Activated CD4-positive, alpha-beta T cell treated with anti-CD3 and anti-CD28 coated beads, Interleukin-2, amount 10 ng/mL, durations not matched to agents 24 days and 14 days (primary cell): Measurements from ENCODE around the gene AK4. TPM values are rescaled to one million over a fixed set of nuclear protein-coding genes. Genes with fewer than 3 reads are reported as not detected.
"Not testable (repeated sequence)": the region's sequence is repeated elsewhere in the genome, so short reads cannot be mapped to it uniquely, and the experiment has no call there.

Experiments used
- DNase-seq: peaks from one replicate; pipeline ENCODE4 v3.0.0; 2022
- H3K27ac Mint-ChIP-seq: one replicate; pipeline ENCODE4 v1.8.0; 2022; ENCODE audit warnings: mild to moderate bottlenecking, mixed read lengths
- H3K27me3 Mint-ChIP-seq: one replicate; pipeline ENCODE4 v1.8.0; 2022; ENCODE audit warnings: mixed read lengths
- H3K36me3 Mint-ChIP-seq: one replicate; pipeline ENCODE4 v1.8.0; 2022; ENCODE audit warnings: low read depth, mild to moderate bottlenecking, mixed read lengths
- H3K4me1 Mint-ChIP-seq: one replicate; pipeline ENCODE4 v1.8.0; 2021; ENCODE audit warnings: mixed read lengths
- H3K4me3 Mint-ChIP-seq: one replicate; pipeline ENCODE4 v1.8.0; 2022; ENCODE audit warnings: mild to moderate bottlenecking, moderate library complexity, mixed read lengths
- H3K9me3 Mint-ChIP-seq: one replicate; pipeline ENCODE4 v1.8.0; 2021; ENCODE audit warnings: mixed read lengths
- intact Hi-C: fragments of 100-400 bp; cut with micrococcal nuclease; formaldehyde crosslinking; loops from one replicate; pipeline ENCODE4 v1.15.1; 2023
- total RNA-seq: library from RNA; stranded (reverse); gene quantifications from 2 replicates; pipeline ENCODE4 v1.2.3, GENCODE V29; 2022

Gene AK4
- 135 and 138 TPM in 2 replicates for total RNA-seq

DNA sequence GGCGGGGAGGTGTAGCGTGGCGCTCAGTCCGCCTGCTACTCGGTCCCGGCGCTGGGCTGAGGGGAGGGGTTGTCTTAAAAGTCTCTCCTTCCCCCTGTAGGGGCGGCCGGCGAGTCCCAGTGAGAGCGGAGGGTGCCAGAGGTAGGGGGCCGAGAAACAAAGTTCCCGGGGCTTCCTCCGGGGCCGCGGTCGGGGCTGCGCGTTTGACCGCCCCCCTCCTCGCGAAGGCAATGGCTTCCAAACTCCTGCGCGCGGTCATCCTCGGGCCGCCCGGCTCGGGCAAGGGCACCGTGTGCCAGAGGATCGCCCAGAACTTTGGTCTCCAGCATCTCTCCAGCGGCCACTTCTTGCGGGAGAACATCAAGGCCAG is at the start of gene AK4:
Gene AK4 (plus strand): TSS at position 26 of the 370 bp plus-strand sequence. CDS start 205 bp downstream, at position 231.
- intact Hi-C loops = loop anchor here (1.0 to 10.0 kb wide), 5 partner anchors 65 to 271 kb away; partner anchors contain the start of gene JAK1
- H3K9me3 Mint-ChIP-seq, DNase-seq: not testable (repeated sequence)
- peaks cover 28% of the 10 kb centered on the region for H3K36me3 Mint-ChIP-seq
- H3K4me1 Mint-ChIP-seq = peaks cover 39% of the 10 kb centered on the region
- H3K27me3 Mint-ChIP-seq = peaks cover 13% of the 10 kb centered on the region
- H3K4me3 Mint-ChIP-seq = peak within 1 kb of the TSS; percentile 93
- H3K27ac Mint-ChIP-seq = peak within 1 kb of the TSS; percentile 96

DNA sequence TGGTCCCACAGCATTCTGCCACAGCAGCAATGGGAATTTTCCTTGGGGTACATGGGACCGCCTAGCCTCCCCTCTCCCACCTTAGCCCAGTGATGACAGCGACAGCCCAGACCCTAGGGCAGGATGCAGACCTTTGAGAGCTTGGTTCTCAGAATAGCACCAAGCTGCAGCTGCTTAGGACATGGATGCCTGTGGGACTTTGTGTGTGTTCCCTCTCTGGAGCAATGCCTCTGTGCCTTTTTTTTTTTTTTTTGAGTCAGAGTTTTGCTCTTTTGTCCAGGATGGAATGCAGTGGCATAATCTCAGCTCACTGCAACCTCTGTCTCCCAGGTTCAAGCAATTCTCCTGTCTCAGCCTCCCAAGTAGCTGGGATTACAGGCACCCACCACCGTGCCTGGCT is 44.2 kb upstream of the AK4 start:
- H3K27ac Mint-ChIP-seq = no peak overlapping the region
- peaks cover 14% of the 10 kb centered on the region for H3K27me3 Mint-ChIP-seq
- H3K9me3 Mint-ChIP-seq = peaks cover 8% of the 10 kb centered on the region
- DNase-seq = no peak
- no peaks in the 10 kb centered on the region for H3K4me1 Mint-ChIP-seq
- no peak overlapping the region for H3K4me3 Mint-ChIP-seq
- intact Hi-C loops = no loop called here
- no peaks in the 10 kb centered on the region for H3K36me3 Mint-ChIP-seq

DNA sequence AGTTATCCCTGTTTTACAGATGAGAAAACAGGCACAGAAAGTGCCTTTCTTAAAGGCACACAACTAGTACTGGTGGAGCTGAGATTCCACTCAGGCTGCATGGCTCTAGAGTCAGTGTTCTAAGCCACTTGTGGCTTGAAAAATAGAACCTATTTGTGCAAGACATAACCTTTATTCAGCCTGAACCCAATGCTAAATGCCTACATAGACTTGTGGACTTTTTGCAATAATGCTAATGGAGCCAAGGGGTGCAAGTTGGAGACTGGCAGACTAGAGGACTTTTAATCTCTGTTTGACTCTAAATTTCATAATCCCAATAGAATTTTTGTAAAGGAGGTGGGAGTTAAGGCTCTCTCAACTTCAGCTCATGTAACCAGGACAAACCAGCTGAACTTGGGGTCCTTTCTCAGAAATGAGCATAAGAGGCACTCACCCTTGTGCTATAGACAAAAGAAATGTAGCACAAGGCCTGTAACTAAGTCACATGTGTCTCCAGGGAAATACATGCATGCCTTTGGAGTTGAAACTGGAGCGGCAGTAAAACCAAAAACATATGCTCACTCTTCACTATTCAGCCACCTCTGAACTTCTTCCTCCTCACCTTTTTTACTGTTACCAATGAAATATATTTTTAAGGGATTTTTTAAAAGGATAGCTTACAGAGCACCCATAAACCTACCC is 43.0 kb upstream of the AK4 start:
- intact Hi-C loops = no loop called here
- DNase-seq = no peak
- Mint-ChIP-seq H3K27me3 (peaks cover 15% of the 10 kb centered on the region), H3K36me3 (no peaks in the 10 kb centered on the region), H3K4me3 (no peak overlapping the region), H3K27ac (no peak overlapping the region), H3K9me3 (peaks cover 8% of the 10 kb centered on the region), H3K4me1 (no peaks in the 10 kb centered on the region)

GRCh38 chr1:65105596-65105995 is 42.4 kb upstream of the AK4 start:
- no peak overlapping the region for H3K4me3 Mint-ChIP-seq
- DNase-seq = no peak
- peaks cover 8% of the 10 kb centered on the region for H3K9me3 Mint-ChIP-seq
- intact Hi-C loops = no loop called here
- H3K27ac Mint-ChIP-seq = no peak overlapping the region
- H3K4me1 Mint-ChIP-seq = no peaks in the 10 kb centered on the region
- peaks cover 15% of the 10 kb centered on the region for H3K27me3 Mint-ChIP-seq
- no peaks in the 10 kb centered on the region for H3K36me3 Mint-ChIP-seq

- no peaks in the 10 kb centered on the region for H3K36me3 Mint-ChIP-seq
- H3K4me1 Mint-ChIP-seq = no peaks in the 10 kb centered on the region
- no peak overlapping the region for H3K27ac Mint-ChIP-seq
- H3K27me3 Mint-ChIP-seq = peaks cover 22% of the 10 kb centered on the region
- DNase-seq = no peak
- no peak overlapping the region for H3K4me3 Mint-ChIP-seq
- H3K9me3 Mint-ChIP-seq = peaks cover 2% of the 10 kb centered on the region
- intact Hi-C loops = no loop called here
Measured at GRCh38 chr1:65108025-65108642, 39.9 kb upstream of the AK4 start.

DNA sequence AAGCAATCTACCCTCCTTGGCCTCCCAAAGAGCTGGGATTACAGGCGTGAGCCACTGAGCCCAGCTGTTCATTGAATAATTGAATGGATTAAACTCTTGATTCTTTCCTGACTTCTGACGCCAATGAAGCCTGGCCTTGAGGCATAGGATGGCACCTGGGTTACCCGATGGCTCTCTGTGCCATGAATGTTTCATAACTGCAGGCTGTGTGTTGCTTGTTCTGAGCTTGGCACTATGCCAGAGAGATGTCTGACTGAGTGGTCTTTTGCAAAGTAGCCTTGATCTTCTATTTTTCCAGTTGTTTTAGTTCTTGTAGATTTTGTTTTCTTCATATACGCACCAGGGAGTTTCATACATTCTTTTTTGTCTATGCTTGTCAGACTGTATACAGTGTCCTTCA is 38.5 kb upstream of the AK4 start:
- Mint-ChIP-seq H3K27ac (no peak overlapping the region), H3K4me3 (no peak overlapping the region), H3K27me3 (peaks cover 22% of the 10 kb centered on the region), H3K36me3 (no peaks in the 10 kb centered on the region), H3K9me3 (no peaks in the 10 kb centered on the region), H3K4me1 (no peaks in the 10 kb centered on the region)
- DNase-seq = no peak
- intact Hi-C loops = no loop called here

- H3K9me3 Mint-ChIP-seq = no peaks in the 10 kb centered on the region
- no peak overlapping the region for H3K4me3 Mint-ChIP-seq
- peaks cover 12% of the 10 kb centered on the region for H3K27me3 Mint-ChIP-seq
- H3K4me1 Mint-ChIP-seq = no peaks in the 10 kb centered on the region
- DNase-seq = no peak
- no peaks in the 10 kb centered on the region for H3K36me3 Mint-ChIP-seq
- intact Hi-C loops = no loop called here
- H3K27ac Mint-ChIP-seq = no peak overlapping the region
Measured at GRCh38 chr1:65112811-65113210, 35.2 kb upstream of the AK4 start.

- peaks cover 10% of the 10 kb centered on the region for H3K27me3 Mint-ChIP-seq
- H3K4me3 Mint-ChIP-seq = no peak overlapping the region
- intact Hi-C loops = no loop called here
- no peaks in the 10 kb centered on the region for H3K4me1 Mint-ChIP-seq
- DNase-seq = no peak
- H3K9me3 Mint-ChIP-seq = no peaks in the 10 kb centered on the region
- no peak overlapping the region for H3K27ac Mint-ChIP-seq
- H3K36me3 Mint-ChIP-seq = no peaks in the 10 kb centered on the region
Measured at GRCh38 chr1:65113298-65113697, 34.7 kb upstream of the AK4 start.

- Mint-ChIP-seq H3K9me3 (no peaks in the 10 kb centered on the region), H3K4me1 (no peaks in the 10 kb centered on the region), H3K36me3 (no peaks in the 10 kb centered on the region), H3K27ac (no peak overlapping the region), H3K27me3 (peaks cover 9% of the 10 kb centered on the region), H3K4me3 (no peak overlapping the region)
- intact Hi-C loops = no loop called here
- no peak for DNase-seq
Measured at GRCh38 chr1:65114322-65114721, 33.7 kb upstream of the AK4 start.

DNA sequence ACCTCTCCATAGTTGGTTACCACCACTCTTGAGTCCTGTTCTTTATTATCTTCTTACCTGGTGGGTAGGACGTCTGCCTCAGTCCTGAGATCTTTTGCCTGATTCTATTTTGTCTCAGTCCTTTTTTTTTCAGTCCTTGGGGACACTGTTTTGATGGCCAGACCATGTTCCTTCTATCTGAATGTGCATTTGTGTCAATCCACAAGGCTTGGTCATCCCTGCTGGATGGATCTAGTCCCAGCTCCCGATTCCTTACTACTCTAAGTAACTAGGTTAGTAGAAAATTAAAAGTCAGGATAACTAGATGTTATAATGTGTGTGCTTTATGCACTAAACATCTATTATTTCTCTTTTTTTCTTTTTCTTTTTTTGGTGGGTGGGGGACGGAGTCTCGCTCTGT is 28.1 kb upstream of the AK4 start:
- H3K9me3 Mint-ChIP-seq = no peaks in the 10 kb centered on the region
- no peak overlapping the region for H3K4me3 Mint-ChIP-seq
- DNase-seq = no peak
- H3K36me3 Mint-ChIP-seq = no peaks in the 10 kb centered on the region
- intact Hi-C loops = no loop called here
- H3K27ac Mint-ChIP-seq = no peak overlapping the region
- H3K4me1 Mint-ChIP-seq = no peaks in the 10 kb centered on the region
- peaks cover 16% of the 10 kb centered on the region for H3K27me3 Mint-ChIP-seq

DNA sequence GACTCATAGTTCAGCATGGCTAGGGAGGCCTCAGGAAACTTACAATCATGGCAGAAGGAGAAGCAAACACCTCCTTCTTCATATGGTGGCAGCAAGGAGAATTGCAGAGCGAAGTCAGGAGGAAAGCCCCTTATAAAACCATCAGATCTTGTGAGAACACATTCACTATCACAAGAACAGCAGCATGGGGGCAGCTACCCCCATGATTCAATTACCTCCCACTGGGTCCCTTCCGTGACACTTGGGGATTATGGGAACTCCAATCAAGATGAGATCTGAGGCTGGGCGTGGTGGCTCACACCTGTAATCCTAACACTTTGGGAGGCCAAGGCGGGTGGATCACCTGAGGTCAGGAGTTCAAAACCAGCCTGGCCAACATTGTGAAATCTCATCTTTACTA is 18.9 kb upstream of the AK4 start:
- intact Hi-C loops, H3K9me3 Mint-ChIP-seq, H3K4me3 Mint-ChIP-seq, H3K36me3 Mint-ChIP-seq, H3K4me1 Mint-ChIP-seq, H3K27ac Mint-ChIP-seq, DNase-seq: not testable (repeated sequence)
- H3K27me3 Mint-ChIP-seq = peaks cover 17% of the 10 kb centered on the region

GRCh38 chr1:65138524-65138923 is 9.5 kb upstream of the AK4 start:
- peaks cover 17% of the 10 kb centered on the region for H3K27me3 Mint-ChIP-seq
- no peaks in the 10 kb centered on the region for H3K9me3 Mint-ChIP-seq
- H3K27ac Mint-ChIP-seq = no peak overlapping the region
- peaks cover 4% of the 10 kb centered on the region for H3K4me1 Mint-ChIP-seq
- H3K4me3 Mint-ChIP-seq = no peak overlapping the region
- intact Hi-C loops = no loop called here
- no peak for DNase-seq
- no peaks in the 10 kb centered on the region for H3K36me3 Mint-ChIP-seq

DNA sequence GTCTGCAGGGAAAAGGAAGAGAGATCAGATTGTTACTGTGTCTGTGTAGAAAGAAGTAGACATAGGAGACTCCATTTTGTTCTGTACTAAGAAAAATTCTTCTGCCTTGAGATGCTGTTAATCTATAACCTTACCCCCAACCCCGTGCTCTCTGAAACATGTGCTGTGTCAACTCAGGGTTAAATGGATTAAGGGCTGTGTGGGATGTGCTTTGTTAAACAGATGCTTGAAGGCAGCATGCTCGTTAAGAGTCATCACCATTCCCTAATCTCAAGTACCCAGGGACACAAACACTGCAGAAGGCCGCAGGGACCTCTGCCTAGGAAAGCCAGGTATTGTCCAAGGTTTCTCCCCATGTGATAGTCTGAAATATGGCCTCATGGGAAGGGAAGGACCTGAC is 8.2 kb upstream of the AK4 start:
- not testable (repeated sequence) for DNase-seq, H3K4me3 Mint-ChIP-seq, H3K9me3 Mint-ChIP-seq, H3K27ac Mint-ChIP-seq, H3K4me1 Mint-ChIP-seq, H3K36me3 Mint-ChIP-seq
- H3K27me3 Mint-ChIP-seq = peaks cover 20% of the 10 kb centered on the region
- intact Hi-C loops = loop anchor here (10.0 kb wide), 1 partner anchor 255 kb away; no protein-coding TSS in a partner anchor

DNA sequence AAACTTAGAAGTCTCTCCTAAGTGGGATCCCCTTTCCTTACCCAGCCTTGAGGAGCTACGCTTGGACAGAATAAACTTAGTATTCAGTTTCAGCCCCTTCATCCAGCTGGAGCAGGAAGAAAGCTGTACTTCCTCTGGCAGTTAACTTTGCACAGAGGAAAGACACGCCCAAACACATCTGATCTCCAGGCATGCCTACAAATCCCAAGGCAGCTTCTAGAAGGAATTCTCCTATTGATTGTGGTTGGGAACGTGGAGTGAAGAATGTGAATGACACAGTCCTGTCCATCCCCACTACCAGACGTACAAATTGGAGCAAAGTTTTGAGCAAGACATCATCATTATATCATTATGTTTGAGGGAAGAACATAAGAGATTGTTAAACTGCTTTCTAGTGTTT is 6.6 kb upstream of the AK4 start:
- Mint-ChIP-seq H3K4me3 (no peak overlapping the region), H3K27ac (no peak overlapping the region), H3K36me3 (no peaks in the 10 kb centered on the region), H3K4me1 (peaks cover 8% of the 10 kb centered on the region), H3K27me3 (peaks cover 29% of the 10 kb centered on the region), H3K9me3 (no peaks in the 10 kb centered on the region)
- DNase-seq = no peak
- intact Hi-C loops = loop anchor here (10.0 kb wide), 1 partner anchor 253 kb away; no protein-coding TSS in a partner anchor
